Measurements from ENCODE around the gene USP37. TPM values are rescaled to one million over a fixed set of nuclear protein-coding genes. Genes with fewer than 3 reads are reported as not detected.
A peak's percentile ranks its signal among the peaks of the same experiment; 100 is the strongest.

The USP37 gene
- total RNA-seq, 1 experiment from 2014 or later: 31.0 TPM

GRCh38 chr2:218566296-218566695 is 1.9 kb downstream of the USP37 start:
- no peak for TF ChIP-seq EZH2 (IDR thresholded peaks at IDR 0.05; ENCODE audit: borderline replicate concordance, low read depth, low read length, poor library complexity, severe bottlenecking)
- TF ChIP-seq CTCF (conservative IDR thresholded peaks at IDR 0.05; ENCODE audit: low read depth, low read length): no peak
- H3K4me1 ChIP-seq (ENCODE audit: insufficient read depth, low read length, poor library complexity, severe bottlenecking): peaks cover 19% of the 10 kb centered on the region
- H3K27me3 ChIP-seq (replicated peaks; ENCODE audit: insufficient read depth, low read depth, low read length, poor library complexity): no peaks in the 10 kb centered on the region
- no peak for DNase-seq (ENCODE audit: low spot score)
- ChIA-PET CTCF (no interaction called here), POLR2A (ENCODE audit: low non-redundant PET) (no interaction called here)
- H3K4me3 ChIP-seq (ENCODE audit: low read depth, low read length, poor library complexity, severe bottlenecking): no peak overlapping the region
- H3K9me3 ChIP-seq (ENCODE audit: low read depth, low read length, poor library complexity, severe bottlenecking): no peaks in the 10 kb centered on the region
- H3K36me3 ChIP-seq (ENCODE audit: insufficient read depth, low read length, poor library complexity, severe bottlenecking): peaks cover 41% of the 10 kb centered on the region
- H3K27ac ChIP-seq (ENCODE audit: low read depth, low read length, poor library complexity, severe bottlenecking): no peak overlapping the region
- intact Hi-C loops (cut with micrococcal nuclease; ENCODE audit: unreplicated experiment): loop anchor here (10.0 kb wide), 1 partner anchor 1981 kb away; no protein-coding TSS in a partner anchor
- BruUV-seq (replicated peaks): no TSS peak

- peaks cover 57% of the 10 kb centered on the region for H3K36me3 ChIP-seq (ENCODE audit: insufficient read depth, low read length, poor library complexity, severe bottlenecking)
- peaks cover 9% of the 10 kb centered on the region for H3K4me1 ChIP-seq (ENCODE audit: insufficient read depth, low read length, poor library complexity, severe bottlenecking)
- POLR2A ChIA-PET (ENCODE audit: low non-redundant PET): no interaction called here
- no peaks in the 10 kb centered on the region for H3K9me3 ChIP-seq (ENCODE audit: low read depth, low read length, poor library complexity, severe bottlenecking)
- TF ChIP-seq CTCF (conservative IDR thresholded peaks at IDR 0.05; ENCODE audit: low read depth, low read length) (no peak), EZH2 (IDR thresholded peaks at IDR 0.05; ENCODE audit: borderline replicate concordance, low read depth, low read length, poor library complexity, severe bottlenecking) (no peak)
- BruUV-seq (replicated peaks): no TSS peak
- CTCF ChIA-PET: no interaction called here
- intact Hi-C loops (cut with micrococcal nuclease; ENCODE audit: unreplicated experiment): loop anchor here (10.0 kb wide), 1 partner anchor 1979 kb away; no protein-coding TSS in a partner anchor
- no peak for DNase-seq (ENCODE audit: low spot score)
- no peaks in the 10 kb centered on the region for H3K27me3 ChIP-seq (replicated peaks; ENCODE audit: insufficient read depth, low read depth, low read length, poor library complexity)
- H3K4me3 ChIP-seq (ENCODE audit: low read depth, low read length, poor library complexity, severe bottlenecking): no peak overlapping the region
- no peak overlapping the region for H3K27ac ChIP-seq (ENCODE audit: low read depth, low read length, poor library complexity, severe bottlenecking)
These were observed 4.1 kb downstream of the USP37 start for GRCh38 chr2:218564056-218564455.

- Histone ChIP-seq H3K27me3 (replicated peaks; ENCODE audit: insufficient read depth, low read depth, low read length, poor library complexity) (no peaks in the 10 kb centered on the region), H3K4me1 (ENCODE audit: insufficient read depth, low read length, poor library complexity, severe bottlenecking) (peaks cover 4% of the 10 kb centered on the region), H3K9me3 (ENCODE audit: low read depth, low read length, poor library complexity, severe bottlenecking) (no peaks in the 10 kb centered on the region), H3K36me3 (ENCODE audit: insufficient read depth, low read length, poor library complexity, severe bottlenecking) (peaks cover 75% of the 10 kb centered on the region), H3K27ac (ENCODE audit: low read depth, low read length, poor library complexity, severe bottlenecking) (peak overlapping the region; percentile 32), H3K4me3 (ENCODE audit: low read depth, low read length, poor library complexity, severe bottlenecking) (no peak overlapping the region)
- DNase-seq (ENCODE audit: low spot score): no peak
- no TSS peak for BruUV-seq (replicated peaks)
- ChIA-PET CTCF (no interaction called here), POLR2A (ENCODE audit: low non-redundant PET) (no interaction called here)
- intact Hi-C loops (cut with micrococcal nuclease; ENCODE audit: unreplicated experiment): no loop called here
- TF ChIP-seq CTCF (conservative IDR thresholded peaks at IDR 0.05; ENCODE audit: low read depth, low read length) (no peak), EZH2 (IDR thresholded peaks at IDR 0.05; ENCODE audit: borderline replicate concordance, low read depth, low read length, poor library complexity, severe bottlenecking) (no peak)
These were observed 9.2 kb downstream of the USP37 start for GRCh38 chr2:218558986-218559385.

All from A673 (cell line).